Measurements from ENCODE around the gene KIF5B.

DNA sequence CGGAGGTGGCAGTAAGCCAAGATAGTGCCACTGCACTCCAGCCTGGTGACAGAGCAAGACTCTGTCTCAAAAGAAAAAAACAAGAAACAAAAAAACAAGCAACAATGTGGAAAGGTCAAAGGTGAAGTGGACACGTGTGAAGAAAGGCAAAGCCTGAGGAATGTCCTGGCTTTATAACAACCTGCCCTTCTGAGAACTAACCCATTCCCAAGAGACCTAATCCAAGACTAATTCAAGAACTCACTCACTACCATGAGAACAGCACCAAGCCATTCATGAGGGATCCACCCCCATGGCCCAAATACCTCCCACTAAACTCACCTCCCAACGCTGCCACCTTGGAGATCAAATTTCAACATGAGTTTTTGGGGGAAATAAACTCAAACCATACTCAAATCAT lies 47.5 kb upstream of the KIF5B start:
- TF ChIP-seq, protein P1, sequence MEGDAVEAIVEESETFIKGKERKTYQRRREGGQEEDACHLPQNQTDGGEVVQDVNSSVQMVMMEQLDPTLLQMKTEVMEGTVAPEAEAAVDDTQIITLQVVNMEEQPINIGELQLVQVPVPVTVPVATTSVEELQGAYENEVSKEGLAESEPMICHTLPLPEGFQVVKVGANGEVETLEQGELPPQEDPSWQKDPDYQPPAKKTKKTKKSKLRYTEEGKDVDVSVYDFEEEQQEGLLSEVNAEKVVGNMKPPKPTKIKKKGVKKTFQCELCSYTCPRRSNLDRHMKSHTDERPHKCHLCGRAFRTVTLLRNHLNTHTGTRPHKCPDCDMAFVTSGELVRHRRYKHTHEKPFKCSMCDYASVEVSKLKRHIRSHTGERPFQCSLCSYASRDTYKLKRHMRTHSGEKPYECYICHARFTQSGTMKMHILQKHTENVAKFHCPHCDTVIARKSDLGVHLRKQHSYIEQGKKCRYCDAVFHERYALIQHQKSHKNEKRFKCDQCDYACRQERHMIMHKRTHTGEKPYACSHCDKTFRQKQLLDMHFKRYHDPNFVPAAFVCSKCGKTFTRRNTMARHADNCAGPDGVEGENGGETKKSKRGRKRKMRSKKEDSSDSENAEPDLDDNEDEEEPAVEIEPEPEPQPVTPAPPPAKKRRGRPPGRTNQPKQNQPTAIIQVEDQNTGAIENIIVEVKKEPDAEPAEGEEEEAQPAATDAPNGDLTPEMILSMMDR (conservative IDR thresholded peaks at IDR 0.05; ENCODE audit: low read depth, low read length), result no peak
- TF ChIP-seq EZH2 (IDR thresholded peaks at IDR 0.05; ENCODE audit: borderline replicate concordance, low read depth, low read length, poor library complexity, severe bottlenecking), result no peak
